K562 (cell line): ENCODE measurements around the gene FAM200A. TPM values are rescaled to one million over a fixed set of nuclear protein-coding genes. Genes with fewer than 3 reads are reported as not detected.
A peak's percentile ranks its signal among the peaks of the same experiment; 100 is the strongest.

ENCODE experiments used
- CBX1 ChIP-seq: sonication (generic); IDR thresholded peaks from 2 replicates; pipeline ENCODE4 v1.6.1; 2016; ENCODE audit warnings: antibody characterized with exemption, low read depth, mild to moderate bottlenecking
- NFXL1 ChIP-seq: fragments of 450-650 bp; formaldehyde crosslinking; IDR thresholded peaks from 2 replicates; pipeline ENCODE4 v1.4.0; 2021; ENCODE audit warnings: mild to moderate bottlenecking
- SAP30 ChIP-seq: fragments of 200-600 bp; sonication (generic); IDR thresholded peaks from 2 replicates; pipeline ENCODE4 v1.6.1; 2012; ENCODE audit warnings: borderline replicate concordance, low read depth, mild to moderate bottlenecking, moderate library complexity, low read length, control low read depth, inconsistent platforms; ENCODE audit not compliant: insufficient read depth, poor library complexity, severe bottlenecking
- SOX6 ChIP-seq: fragments of 450-650 bp; IDR thresholded peaks from 2 replicates; pipeline ENCODE4 v1.6.1; 2014; ENCODE audit warnings: mild to moderate bottlenecking
- ZNF124 ChIP-seq: sonication (generic); formaldehyde crosslinking; IDR thresholded peaks from 2 replicates; pipeline ENCODE4 v1.8.1; 2022; ENCODE audit warnings: missing genetic modification reagents
- polyA plus RNA-seq, 8 experiments: library from polyadenylated mRNA; depleted of rRNA in 4 of 8; stranded (reverse) in 5 of 8; unstranded in 3 of 8; fragments of >200 nt; fragmentation: Nextera tagmentation in 2 of 8; fragmentation: Illumina TruSeq in 1 of 8; extraction: Ambion mirVana in 2 of 8; extraction: Trizol in 1 of 8; gene quantifications; 2 replicates each; pipeline versions ENCODE4 v1.2.1 to v1.2.3, GENCODE V29; 2011 to 2014; ENCODE audit warnings: inconsistent platforms in 1 of 8, missing spikeins in 1 of 8
- total RNA-seq, 7 experiments: library from RNA; depleted of rRNA in 6 of 7; stranded (reverse); fragments of >200 nt in 6 of 7; fragmentation: Illumina TruSeq in 2 of 7; extraction: Trizol in 2 of 7; gene quantifications; 2 replicates each; pipeline versions ENCODE4 v1.2.1 to v1.2.3, GENCODE V29; 2011 to 2021; ENCODE audit warnings: low replicate concordance in 1 of 7
- TF ChIP-seq, protein P1 (sequence below), 2 experiments: fragments of 450-650 bp; formaldehyde crosslinking in 1 of 2; IDR thresholded peaks; 2 replicates each; pipeline versions ENCODE4 v1.4.0 to v1.6.1; 2014 to 2020; ENCODE audit warnings: mild to moderate bottlenecking in 2 of 2, borderline replicate concordance in 1 of 2, low read depth in 1 of 2
- TF ChIP-seq, protein P2 (sequence below): IDR thresholded peaks from 2 replicates; pipeline ENCODE4 v1.6.1; 2016; ENCODE audit warnings: missing genetic modification characterization, missing compliant biosample characterization
- TF ChIP-seq, protein P3 (sequence below): fragments of 200-800 bp; sonication (Bioruptor generic); IDR thresholded peaks from 2 replicates; pipeline ENCODE4 v1.6.1; 2017; ENCODE audit warnings: missing genetic modification characterization, missing compliant biosample characterization
- TF ChIP-seq, protein P4 (sequence below), 3 experiments: fragments of 200-800 bp in 1 of 3; fragments of 250-450 bp in 1 of 3; fragments of 450-650 bp in 1 of 3; sonication (Bioruptor Pico) in 1 of 3; sonication (Bioruptor generic) in 1 of 3; formaldehyde crosslinking in 1 of 3; IDR thresholded peaks; 2 replicates each; pipeline versions ENCODE4 v1.6.1 to v1.8.0; 2016 to 2022; ENCODE audit warnings: mild to moderate bottlenecking in 2 of 3, missing genetic modification characterization in 2 of 3, missing compliant biosample characterization in 1 of 3, moderate library complexity in 1 of 3

FAM200A gene
- total and polyA plus RNA-seq, 9 of the 15 experiments (the other 6 are each of a cell fraction or from before 2014, with no cell fraction given): 3.3 to 11.2 (median 8.3) TPM

DNA sequence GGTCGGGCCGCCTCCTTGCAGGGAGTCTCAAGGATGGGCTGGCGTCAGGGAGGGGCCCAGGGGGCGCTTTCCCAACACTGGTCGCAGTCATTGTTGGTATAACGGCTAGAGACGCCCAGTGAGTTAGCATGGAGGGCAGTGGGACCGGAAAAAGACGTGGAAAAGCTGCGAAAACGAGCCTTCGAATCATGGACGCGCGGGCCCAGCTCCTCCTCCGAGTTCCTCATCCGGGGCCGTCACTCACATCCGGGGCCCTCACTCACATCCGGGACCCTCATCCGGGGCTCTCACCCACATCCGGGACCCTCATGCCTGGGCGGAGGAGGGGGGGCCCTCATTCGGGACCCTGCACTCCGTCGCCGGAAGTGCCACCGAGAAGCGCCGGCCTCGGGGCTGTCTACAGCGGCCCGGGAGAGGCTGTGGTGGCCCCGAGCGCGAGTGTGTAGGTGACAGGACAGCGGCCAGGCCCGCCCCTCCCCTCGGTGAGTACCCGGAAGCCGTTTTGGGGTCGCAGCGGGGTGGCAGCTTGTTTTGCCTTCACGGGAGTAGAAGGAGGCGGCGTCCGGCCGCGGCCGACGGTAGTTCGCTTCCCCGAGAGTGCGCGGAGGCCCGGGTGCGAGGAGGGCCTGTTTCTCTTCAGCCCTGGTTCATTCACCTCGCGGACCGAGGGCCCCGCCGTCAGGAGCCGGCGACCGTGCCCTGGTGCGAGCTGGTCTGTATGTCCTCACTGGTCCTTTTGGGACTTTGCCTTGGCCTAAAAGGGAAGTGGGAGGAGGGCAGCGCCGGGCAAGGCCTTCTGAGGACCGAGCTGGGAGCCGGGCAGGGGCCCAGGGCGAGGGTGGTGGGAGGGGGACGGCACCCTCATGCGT, 6.6 kb upstream of the FAM200A start, which contains the start of gene ZNF655 (continued):
- TF ChIP-seq, protein P1, sequence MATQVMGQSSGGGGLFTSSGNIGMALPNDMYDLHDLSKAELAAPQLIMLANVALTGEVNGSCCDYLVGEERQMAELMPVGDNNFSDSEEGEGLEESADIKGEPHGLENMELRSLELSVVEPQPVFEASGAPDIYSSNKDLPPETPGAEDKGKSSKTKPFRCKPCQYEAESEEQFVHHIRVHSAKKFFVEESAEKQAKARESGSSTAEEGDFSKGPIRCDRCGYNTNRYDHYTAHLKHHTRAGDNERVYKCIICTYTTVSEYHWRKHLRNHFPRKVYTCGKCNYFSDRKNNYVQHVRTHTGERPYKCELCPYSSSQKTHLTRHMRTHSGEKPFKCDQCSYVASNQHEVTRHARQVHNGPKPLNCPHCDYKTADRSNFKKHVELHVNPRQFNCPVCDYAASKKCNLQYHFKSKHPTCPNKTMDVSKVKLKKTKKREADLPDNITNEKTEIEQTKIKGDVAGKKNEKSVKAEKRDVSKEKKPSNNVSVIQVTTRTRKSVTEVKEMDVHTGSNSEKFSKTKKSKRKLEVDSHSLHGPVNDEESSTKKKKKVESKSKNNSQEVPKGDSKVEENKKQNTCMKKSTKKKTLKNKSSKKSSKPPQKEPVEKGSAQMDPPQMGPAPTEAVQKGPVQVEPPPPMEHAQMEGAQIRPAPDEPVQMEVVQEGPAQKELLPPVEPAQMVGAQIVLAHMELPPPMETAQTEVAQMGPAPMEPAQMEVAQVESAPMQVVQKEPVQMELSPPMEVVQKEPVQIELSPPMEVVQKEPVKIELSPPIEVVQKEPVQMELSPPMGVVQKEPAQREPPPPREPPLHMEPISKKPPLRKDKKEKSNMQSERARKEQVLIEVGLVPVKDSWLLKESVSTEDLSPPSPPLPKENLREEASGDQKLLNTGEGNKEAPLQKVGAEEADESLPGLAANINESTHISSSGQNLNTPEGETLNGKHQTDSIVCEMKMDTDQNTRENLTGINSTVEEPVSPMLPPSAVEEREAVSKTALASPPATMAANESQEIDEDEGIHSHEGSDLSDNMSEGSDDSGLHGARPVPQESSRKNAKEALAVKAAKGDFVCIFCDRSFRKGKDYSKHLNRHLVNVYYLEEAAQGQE (IDR thresholded peaks at IDR 0.05; ENCODE audit: borderline replicate concordance): no peak
- TF ChIP-seq, protein P1 (CRISPR knock-in tag; IDR thresholded peaks at IDR 0.05; ENCODE audit: low read depth): peak; percentile 30; the same call in 1 of the 2 replicates
- TF ChIP-seq, protein P2, sequence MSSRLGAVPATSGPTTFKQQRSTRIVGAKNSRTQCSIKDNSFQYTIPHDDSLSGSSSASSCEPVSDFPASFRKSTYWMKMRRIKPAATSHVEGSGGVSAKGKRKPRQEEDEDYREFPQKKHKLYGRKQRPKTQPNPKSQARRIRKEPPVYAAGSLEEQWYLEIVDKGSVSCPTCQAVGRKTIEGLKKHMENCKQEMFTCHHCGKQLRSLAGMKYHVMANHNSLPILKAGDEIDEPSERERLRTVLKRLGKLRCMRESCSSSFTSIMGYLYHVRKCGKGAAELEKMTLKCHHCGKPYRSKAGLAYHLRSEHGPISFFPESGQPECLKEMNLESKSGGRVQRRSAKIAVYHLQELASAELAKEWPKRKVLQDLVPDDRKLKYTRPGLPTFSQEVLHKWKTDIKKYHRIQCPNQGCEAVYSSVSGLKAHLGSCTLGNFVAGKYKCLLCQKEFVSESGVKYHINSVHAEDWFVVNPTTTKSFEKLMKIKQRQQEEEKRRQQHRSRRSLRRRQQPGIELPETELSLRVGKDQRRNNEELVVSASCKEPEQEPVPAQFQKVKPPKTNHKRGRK (tag): no peak
- TF ChIP-seq NFXL1 (CRISPR knock-in tag): no peak
- TF ChIP-seq SOX6: no peak
- TF ChIP-seq, protein P3, sequence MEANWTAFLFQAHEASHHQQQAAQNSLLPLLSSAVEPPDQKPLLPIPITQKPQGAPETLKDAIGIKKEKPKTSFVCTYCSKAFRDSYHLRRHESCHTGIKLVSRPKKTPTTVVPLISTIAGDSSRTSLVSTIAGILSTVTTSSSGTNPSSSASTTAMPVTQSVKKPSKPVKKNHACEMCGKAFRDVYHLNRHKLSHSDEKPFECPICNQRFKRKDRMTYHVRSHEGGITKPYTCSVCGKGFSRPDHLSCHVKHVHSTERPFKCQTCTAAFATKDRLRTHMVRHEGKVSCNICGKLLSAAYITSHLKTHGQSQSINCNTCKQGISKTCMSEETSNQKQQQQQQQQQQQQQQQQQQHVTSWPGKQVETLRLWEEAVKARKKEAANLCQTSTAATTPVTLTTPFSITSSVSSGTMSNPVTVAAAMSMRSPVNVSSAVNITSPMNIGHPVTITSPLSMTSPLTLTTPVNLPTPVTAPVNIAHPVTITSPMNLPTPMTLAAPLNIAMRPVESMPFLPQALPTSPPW (CRISPR knock-in tag): peak; percentile 100
- peak; percentile 45 for TF ChIP-seq SAP30
- TF ChIP-seq ZNF124 (CRISPR knock-in tag): no peak
- peak; percentile 32; the same call in 1 of the 2 replicates for TF ChIP-seq CBX1
- TF ChIP-seq, protein P4, sequence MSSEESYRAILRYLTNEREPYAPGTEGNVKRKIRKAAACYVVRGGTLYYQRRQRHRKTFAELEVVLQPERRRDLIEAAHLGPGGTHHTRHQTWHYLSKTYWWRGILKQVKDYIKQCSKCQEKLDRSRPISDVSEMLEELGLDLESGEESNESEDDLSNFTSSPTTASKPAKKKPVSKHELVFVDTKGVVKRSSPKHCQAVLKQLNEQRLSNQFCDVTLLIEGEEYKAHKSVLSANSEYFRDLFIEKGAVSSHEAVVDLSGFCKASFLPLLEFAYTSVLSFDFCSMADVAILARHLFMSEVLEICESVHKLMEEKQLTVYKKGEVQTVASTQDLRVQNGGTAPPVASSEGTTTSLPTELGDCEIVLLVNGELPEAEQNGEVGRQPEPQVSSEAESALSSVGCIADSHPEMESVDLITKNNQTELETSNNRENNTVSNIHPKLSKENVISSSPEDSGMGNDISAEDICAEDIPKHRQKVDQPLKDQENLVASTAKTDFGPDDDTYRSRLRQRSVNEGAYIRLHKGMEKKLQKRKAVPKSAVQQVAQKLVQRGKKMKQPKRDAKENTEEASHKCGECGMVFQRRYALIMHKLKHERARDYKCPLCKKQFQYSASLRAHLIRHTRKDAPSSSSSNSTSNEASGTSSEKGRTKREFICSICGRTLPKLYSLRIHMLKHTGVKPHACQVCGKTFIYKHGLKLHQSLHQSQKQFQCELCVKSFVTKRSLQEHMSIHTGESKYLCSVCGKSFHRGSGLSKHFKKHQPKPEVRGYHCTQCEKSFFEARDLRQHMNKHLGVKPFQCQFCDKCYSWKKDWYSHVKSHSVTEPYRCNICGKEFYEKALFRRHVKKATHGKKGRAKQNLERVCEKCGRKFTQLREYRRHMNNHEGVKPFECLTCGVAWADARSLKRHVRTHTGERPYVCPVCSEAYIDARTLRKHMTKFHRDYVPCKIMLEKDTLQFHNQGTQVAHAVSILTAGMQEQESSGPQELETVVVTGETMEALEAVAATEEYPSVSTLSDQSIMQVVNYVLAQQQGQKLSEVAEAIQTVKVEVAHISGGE (CRISPR knock-in tag; IDR thresholded peaks at IDR 0.05): peak in 1 of 3 experiments; percentile 89; a peak in 3 of 6 replicates
